Measurements from ENCODE around the gene STPG3. TPM values are rescaled to one million over a fixed set of nuclear protein-coding genes. Genes with fewer than 3 reads are reported as not detected.
A peak's percentile ranks its signal among the peaks of the same experiment; 100 is the strongest.

Gene STPG3
- total RNA-seq, result not detected
- long read RNA-seq, result 0 reads

DNA sequence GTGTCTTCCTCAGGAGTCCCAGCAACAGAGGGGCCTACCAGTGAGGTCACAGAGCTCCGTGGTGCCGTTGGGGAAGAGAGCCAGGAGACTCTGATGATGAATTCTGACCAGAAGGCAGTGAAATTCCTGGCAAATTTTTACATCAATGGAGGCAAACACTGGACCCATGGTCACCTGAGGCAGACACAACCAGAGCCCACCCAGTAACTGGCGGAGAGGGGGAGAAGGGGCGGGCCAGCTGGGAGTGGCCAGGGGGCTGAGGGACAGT is at the start of gene STPG3:
Gene STPG3 (plus strand): TSS at position 93 of the 268 bp plus-strand sequence. CDS start 1 bp downstream, at position 94.
- Histone ChIP-seq H3K27me3 (no peaks in the 10 kb centered on the region), H3K4me1 (peaks cover 15% of the 10 kb centered on the region), H3K9me3 (no peaks in the 10 kb centered on the region), H3K4me3 (no peak within 1 kb of the TSS), H3K36me3 (no peaks in the 10 kb centered on the region), H3K27ac (no peak within 1 kb of the TSS)
- TF ChIP-seq, protein P1, sequence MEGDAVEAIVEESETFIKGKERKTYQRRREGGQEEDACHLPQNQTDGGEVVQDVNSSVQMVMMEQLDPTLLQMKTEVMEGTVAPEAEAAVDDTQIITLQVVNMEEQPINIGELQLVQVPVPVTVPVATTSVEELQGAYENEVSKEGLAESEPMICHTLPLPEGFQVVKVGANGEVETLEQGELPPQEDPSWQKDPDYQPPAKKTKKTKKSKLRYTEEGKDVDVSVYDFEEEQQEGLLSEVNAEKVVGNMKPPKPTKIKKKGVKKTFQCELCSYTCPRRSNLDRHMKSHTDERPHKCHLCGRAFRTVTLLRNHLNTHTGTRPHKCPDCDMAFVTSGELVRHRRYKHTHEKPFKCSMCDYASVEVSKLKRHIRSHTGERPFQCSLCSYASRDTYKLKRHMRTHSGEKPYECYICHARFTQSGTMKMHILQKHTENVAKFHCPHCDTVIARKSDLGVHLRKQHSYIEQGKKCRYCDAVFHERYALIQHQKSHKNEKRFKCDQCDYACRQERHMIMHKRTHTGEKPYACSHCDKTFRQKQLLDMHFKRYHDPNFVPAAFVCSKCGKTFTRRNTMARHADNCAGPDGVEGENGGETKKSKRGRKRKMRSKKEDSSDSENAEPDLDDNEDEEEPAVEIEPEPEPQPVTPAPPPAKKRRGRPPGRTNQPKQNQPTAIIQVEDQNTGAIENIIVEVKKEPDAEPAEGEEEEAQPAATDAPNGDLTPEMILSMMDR (IDR thresholded peaks at IDR 0.05), result no peak
- no peak for DNase-seq
- intact Hi-C loops (cut with DNase I), result no loop called here
- ATAC-seq, result no peak

DNA sequence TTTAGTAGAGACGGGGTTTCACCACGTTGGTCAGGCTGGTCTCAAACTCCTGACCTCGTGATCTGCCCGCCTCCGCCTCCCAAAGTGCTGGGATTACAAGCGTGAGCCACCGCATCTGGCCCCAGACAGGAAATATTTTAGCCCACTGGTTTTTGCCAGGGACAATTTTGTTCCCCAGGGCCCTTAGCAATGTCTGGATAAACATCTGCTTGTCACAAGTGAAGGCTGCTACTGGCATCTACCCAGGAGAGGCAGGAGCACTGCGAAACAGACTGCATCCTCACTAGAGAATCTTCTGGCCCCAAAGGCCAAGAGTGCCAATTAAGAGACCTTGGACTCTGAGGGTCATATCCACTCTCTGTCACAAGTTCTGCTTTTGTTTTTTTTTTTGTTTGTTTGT is 48.1 kb upstream of the STPG3 start:
- no peak overlapping the region for H3K4me3 ChIP-seq
- no peaks in the 10 kb centered on the region for H3K9me3 ChIP-seq
- intact Hi-C loops (cut with DNase I), result no loop called here
- TF ChIP-seq, protein P1 (IDR thresholded peaks at IDR 0.05), result no peak
- no peak overlapping the region for H3K27ac ChIP-seq
- H3K36me3 ChIP-seq, result no peaks in the 10 kb centered on the region
- ATAC-seq (no peak), DNase-seq (no peak)
- H3K27me3 ChIP-seq, result no peaks in the 10 kb centered on the region
- peaks cover 58% of the 10 kb centered on the region for H3K4me1 ChIP-seq

DNA sequence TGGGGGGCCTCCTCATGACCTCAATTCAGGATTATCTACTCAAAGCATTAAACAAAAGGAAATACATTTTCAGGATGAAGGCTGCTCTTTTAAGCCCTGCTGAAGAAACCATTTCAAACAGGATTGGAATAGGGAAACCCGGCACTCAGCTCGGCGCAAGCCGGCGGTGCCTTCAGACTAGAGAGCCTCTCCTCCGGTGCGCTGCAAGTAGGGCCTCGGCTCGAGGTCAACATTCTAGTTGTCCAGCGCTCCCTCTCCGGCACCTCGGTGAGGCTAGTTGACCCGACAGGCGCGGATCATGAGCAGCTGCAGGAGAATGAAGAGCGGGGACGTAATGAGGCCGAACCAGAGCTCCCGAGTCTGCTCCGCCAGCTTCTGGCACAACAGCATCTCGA is 46.4 kb upstream of the STPG3 start:
- intact Hi-C loops (cut with DNase I), result no loop called here
- Histone ChIP-seq H3K27me3 (no peaks in the 10 kb centered on the region), H3K9me3 (no peaks in the 10 kb centered on the region), H3K4me3 (peak overlapping the region; percentile 83), H3K27ac (peak overlapping the region; percentile 80), H3K4me1 (peaks cover 42% of the 10 kb centered on the region), H3K36me3 (no peaks in the 10 kb centered on the region)
- TF ChIP-seq, protein P1 (IDR thresholded peaks at IDR 0.05), result no peak
- DNase-seq (no peak), ATAC-seq (no peak)

DNA sequence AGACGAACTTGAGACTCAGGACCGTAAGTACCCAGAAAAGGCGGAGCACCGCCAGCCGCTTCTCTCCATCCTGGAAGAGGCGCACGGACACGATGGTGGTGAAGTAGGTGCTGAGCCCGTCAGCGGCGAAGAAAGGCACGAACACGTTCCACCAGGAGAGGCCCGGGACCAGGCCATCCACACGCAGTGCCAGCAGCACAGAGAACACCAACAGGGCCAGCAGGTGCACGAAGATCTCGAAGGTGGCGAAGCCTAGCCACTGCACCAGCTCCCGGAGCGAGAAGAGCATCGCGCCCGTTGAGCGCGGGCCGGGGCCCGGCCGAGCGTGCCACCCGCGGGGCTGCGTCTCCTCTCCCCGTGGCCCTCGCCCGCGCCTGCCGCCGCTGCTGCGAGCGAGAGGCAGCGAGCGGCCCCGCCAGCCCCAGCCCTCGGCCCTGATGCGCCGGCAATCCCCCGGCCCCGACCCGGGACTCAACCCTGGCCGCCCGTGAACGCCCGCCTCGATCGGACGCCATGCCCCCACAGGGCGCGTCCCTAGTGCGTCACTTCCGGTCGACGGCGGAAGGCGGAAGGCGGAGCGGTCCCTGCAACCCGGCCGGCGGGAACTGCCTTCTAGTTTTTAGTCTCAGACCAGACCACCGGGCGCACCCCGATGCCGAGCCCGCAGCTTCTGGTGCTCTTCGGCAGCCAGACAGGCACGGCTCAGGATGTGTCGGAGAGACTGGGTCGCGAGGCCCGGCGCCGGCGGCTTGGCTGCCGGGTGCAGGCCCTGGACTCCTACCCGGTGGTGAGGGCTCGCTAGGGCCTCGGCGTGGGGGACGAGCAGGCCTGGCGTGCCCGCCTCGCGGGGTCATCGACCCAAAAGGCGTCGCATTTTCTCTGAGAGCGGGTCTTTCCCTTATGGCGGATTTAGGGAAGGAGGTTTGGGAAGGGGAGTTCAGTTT is 45.7 kb upstream of the STPG3 start, which contains the start of the genes NDOR1 and TMEM203:
Gene NDOR1 (plus strand): TSS at position 575 of the 944 bp plus-strand sequence. CDS start 78 bp downstream, at position 653.
Gene TMEM203 (minus strand): TSS at position 523 of the 944 bp plus-strand sequence. CDS start 234 bp downstream, at position 289.
- DNase-seq, result peak; percentile 97
- Histone ChIP-seq H3K27ac (peak within 1 kb of the TSS; percentile 80), H3K4me3 (peak within 1 kb of the TSS; percentile 83), H3K9me3 (no peaks in the 10 kb centered on the region), H3K36me3 (no peaks in the 10 kb centered on the region), H3K27me3 (no peaks in the 10 kb centered on the region), H3K4me1 (peaks cover 41% of the 10 kb centered on the region)
- TF ChIP-seq, protein P1 (IDR thresholded peaks at IDR 0.05), result no peak
- ATAC-seq, result peak; percentile 76
- intact Hi-C loops (cut with DNase I), result no loop called here

GRCh38 chr9:137206602-137207001 is 44.5 kb upstream of the STPG3 start:
- intact Hi-C loops (cut with DNase I), result no loop called here
- DNase-seq (no peak), ATAC-seq (no peak)
- Histone ChIP-seq H3K9me3 (no peaks in the 10 kb centered on the region), H3K27me3 (no peaks in the 10 kb centered on the region), H3K4me1 (peaks cover 35% of the 10 kb centered on the region), H3K4me3 (peak overlapping the region; percentile 83), H3K27ac (no peak overlapping the region), H3K36me3 (no peaks in the 10 kb centered on the region)
- TF ChIP-seq, protein P1 (IDR thresholded peaks at IDR 0.05), result no peak

Data from upper lobe of right lung (tissue), 1 donor.